Measurements from ENCODE around the gene RFX4.

RFX4 gene

GRCh38 chr12:106804668-106805067 is 221.9 kb downstream of the RFX4 start:
- no peak for DNase-seq (ENCODE audit: low read depth in 2 of 2)
